Cardiac muscle cell (in vitro differentiated cells and primary cell): Measurements from ENCODE around the gene TRAPPC10. TPM values are rescaled to one million over a fixed set of nuclear protein-coding genes. Genes with fewer than 3 reads are reported as not detected.

Experiments
- DNase-seq, 2 donors: peaks; one replicate each; pipeline versions ENCODE4 v3.0.0 to v3.0.0-alpha.2; 2010 to 2017; ENCODE audit warnings: low read depth in 1 of 2, low spot score in 1 of 2
- H3K27ac ChIP-seq: fragments of 200-600 bp; sonication (generic); 2 replicates; pipeline ENCODE4 v1.5.1; 2016
- H3K27me3 ChIP-seq: fragments of 200-600 bp; sonication (generic); 2 replicates; pipeline ENCODE4 v1.6.0; 2016; ENCODE audit warnings: control low read depth
- H3K36me3 ChIP-seq: fragments of 200-600 bp; sonication (generic); 2 replicates; pipeline ENCODE4 v1.5.1; 2016; ENCODE audit warnings: control low read depth
- H3K4me1 ChIP-seq: fragments of 200-600 bp; sonication (generic); 2 replicates; pipeline ENCODE4 v1.8.1; 2017; ENCODE audit warnings: low read depth, mild to moderate bottlenecking, mixed run types
- H3K4me3 ChIP-seq: fragments of 200-600 bp; sonication (generic); 2 replicates; pipeline ENCODE4 v1.5.1; 2016; ENCODE audit warnings: mild to moderate bottlenecking
- H3K9me3 ChIP-seq: fragments of 200-600 bp; sonication (generic); 2 replicates; pipeline ENCODE4 v1.5.1; 2017; ENCODE audit warnings: low read depth, mild to moderate bottlenecking, control low read depth
- CTCF ChIP-seq: IDR thresholded peaks from 2 replicates; pipeline ENCODE4 v1.5.1; 2012; ENCODE audit warnings: low read depth, mild to moderate bottlenecking, low read length
- polyA plus RNA-seq: library from polyadenylated mRNA; unstranded; fragments of >200 nt; fragmentation: Nextera tagmentation; extraction: Ambion mirVana; gene quantifications from 2 replicates; pipeline ENCODE4 v1.2.1, GENCODE V29; 2016
- total RNA-seq: library from RNA; depleted of rRNA; stranded (reverse); fragments of >200 nt; gene quantifications from 2 replicates; pipeline ENCODE4 v1.2.3, GENCODE V29; 2016

The TRAPPC10 gene
- total and polyA plus RNA-seq, 2 experiments from 2014 or later, result 6.5 to 12.6 TPM

DNA sequence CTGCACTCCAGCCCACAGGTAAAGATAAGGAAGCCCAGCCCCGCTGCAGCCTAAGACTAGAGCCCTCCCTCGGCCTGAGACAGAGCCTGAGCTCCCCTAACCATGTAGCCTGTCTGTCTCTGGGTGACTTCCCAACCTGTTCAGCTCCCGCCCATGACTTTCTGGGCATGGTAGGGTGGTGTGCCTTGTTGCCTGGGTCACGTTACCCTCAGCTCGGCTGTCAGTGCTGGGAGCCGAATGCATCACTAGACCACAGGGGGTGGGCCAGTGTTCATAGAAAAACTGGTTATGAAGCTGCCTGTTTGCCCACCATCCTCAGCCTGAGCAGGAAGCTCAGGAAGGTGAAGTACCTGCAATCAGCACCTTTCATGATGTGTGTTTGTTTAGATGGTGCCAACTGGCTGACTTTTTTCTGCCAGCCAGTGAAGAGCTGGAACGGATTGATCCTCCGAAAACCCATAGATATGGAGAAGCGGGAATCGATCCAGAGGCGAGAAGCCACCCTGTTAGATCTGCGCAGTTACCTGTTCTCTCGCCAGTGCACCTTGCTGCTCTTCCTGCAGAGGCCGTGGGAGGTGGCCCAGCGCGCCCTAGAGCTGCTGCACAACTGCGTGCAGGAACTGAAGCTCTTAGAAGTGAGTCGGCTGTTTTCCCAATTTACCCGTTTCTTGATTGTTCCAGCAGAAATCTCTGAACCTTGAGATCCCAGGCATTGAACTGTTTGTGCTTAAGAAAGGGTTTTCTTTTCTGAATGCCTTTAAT, 51.2 kb downstream of the TRAPPC10 start:
- no peaks in the 10 kb centered on the region for H3K27me3 ChIP-seq
- no peak for TF ChIP-seq CTCF
- DNase-seq, result no peak
- no peaks in the 10 kb centered on the region for H3K9me3 ChIP-seq
- no peak overlapping the region for H3K4me3 ChIP-seq
- no peaks in the 10 kb centered on the region for H3K36me3 ChIP-seq
- no peaks in the 10 kb centered on the region for H3K4me1 ChIP-seq
- H3K27ac ChIP-seq, result no peak overlapping the region

DNA sequence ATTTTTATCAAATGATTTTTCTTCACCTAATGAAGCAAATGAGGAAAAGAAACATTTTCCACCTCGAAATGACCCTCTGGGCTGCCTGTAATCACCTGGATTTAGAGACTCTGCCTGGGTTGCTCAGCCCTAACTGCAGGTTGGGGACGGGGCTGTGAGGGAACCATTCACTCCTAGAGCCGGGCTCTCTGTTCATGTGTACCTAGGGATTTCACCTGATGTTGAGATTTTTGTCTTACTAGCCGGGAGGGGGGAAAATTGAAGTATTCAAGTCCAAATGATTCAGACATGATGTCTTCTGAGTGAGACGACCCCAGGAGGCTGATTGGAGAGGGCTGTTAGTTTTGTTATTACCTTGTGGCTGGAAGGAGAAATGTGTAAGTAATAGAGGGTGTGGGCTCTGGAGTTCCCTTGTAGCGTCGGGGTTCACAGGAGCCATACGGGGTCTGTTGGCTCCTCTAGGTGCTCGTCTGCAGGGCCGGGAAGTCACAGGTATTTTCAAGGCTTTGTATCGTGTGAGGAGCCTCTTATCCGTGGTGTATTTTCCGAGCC, 52.8 kb downstream of the TRAPPC10 start:
- H3K27ac ChIP-seq, result no peak overlapping the region

DNA sequence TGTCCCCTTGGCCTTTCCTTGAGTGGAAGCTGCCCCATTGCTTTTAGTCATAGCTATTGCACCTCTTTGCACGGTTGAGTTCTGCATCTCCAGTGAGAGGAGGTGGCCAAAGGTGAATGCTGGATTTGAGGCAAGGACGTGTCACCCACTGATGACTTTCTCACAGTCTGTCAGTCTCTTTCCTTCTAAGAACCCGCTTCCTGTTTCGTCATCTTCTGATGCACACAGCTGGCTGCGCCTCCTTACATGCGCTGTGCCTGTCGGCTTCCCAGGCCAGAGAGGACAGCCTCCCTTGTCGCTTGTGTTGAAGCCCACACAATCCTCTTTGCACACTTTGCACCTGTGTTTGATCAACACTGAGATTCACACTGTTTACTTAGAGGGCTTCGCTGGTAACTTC, 53.3 kb downstream of the TRAPPC10 start:
- TF ChIP-seq CTCF, result no peak
- Histone ChIP-seq H3K9me3 (no peaks in the 10 kb centered on the region), H3K27me3 (no peaks in the 10 kb centered on the region), H3K36me3 (peaks cover 3% of the 10 kb centered on the region), H3K27ac (no peak overlapping the region), H3K4me3 (no peak overlapping the region), H3K4me1 (no peaks in the 10 kb centered on the region)
- peak in 1 of 2 donors; percentile 63 for DNase-seq

More for the DNA sequence above, 52.8 kb downstream of the TRAPPC10 start:
- H3K4me1 ChIP-seq, result no peaks in the 10 kb centered on the region
- no peak for DNase-seq
- no peaks in the 10 kb centered on the region for H3K9me3 ChIP-seq
- peaks cover 3% of the 10 kb centered on the region for H3K36me3 ChIP-seq
- no peak for TF ChIP-seq CTCF
- H3K27me3 ChIP-seq, result no peaks in the 10 kb centered on the region
- H3K4me3 ChIP-seq, result no peak overlapping the region

DNA sequence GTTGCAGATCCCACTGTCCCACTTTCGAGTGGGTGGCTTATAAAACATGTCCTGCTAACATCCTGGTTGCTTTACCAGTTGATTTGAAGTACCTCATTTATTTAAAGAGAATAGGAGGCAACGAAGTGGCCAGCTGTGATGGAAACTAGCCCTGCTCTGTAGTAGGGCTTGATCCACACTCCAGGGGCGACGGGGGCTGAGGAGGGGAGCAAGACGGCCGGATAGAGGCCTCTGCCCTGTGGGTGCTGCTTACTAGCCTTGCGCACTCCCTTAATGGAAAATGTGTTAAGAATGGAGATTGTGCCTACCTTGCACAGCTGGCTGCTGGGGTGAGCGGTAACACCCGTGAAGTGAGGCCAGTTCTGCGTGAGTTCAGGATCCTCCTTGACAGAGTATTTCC, 54.0 kb downstream of the TRAPPC10 start:
- Histone ChIP-seq H3K9me3 (no peaks in the 10 kb centered on the region), H3K27ac (no peak overlapping the region), H3K4me1 (no peaks in the 10 kb centered on the region), H3K4me3 (no peak overlapping the region), H3K27me3 (no peaks in the 10 kb centered on the region), H3K36me3 (peaks cover 3% of the 10 kb centered on the region)
- no peak for TF ChIP-seq CTCF
- DNase-seq, result no peak

- peaks cover 3% of the 10 kb centered on the region for H3K36me3 ChIP-seq
- no peak overlapping the region for H3K27ac ChIP-seq
- H3K4me3 ChIP-seq, result no peak overlapping the region
Observed at GRCh38 chr21:44067011-44067839, 55.1 kb downstream of the TRAPPC10 start.

More at GRCh38 chr21:44067011-44067839, 55.1 kb downstream of the TRAPPC10 start:
- Histone ChIP-seq H3K9me3 (no peaks in the 10 kb centered on the region), H3K4me1 (no peaks in the 10 kb centered on the region), H3K27me3 (no peaks in the 10 kb centered on the region)
- DNase-seq, result no peak
- no peak for TF ChIP-seq CTCF
